ENCODE results near the gene MAF.

MAF gene

DNA sequence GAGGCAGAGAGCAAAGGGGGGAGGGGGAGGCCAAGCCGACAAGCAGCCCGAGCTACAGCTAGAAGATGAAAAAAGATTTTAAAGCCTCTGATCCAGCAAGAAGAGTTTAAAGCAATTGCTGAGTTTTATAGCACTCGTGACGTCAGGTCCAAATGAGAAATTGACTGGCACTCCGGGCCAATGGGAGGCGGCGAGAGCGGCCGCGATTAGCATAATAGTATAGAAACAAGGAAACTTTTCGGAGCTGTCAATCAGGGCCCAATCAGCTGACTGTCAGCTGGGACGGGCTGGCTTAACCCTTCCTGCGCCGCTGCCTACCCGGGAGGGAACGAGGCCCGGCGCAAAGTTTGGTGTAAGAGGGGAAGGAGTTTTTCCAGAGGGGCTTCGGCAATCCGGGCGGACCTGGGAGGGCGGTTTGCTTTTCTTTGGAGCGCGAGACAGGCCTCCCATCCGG lies at the start of gene MAF:
TSS of gene MAF (minus strand) at position 100 of the 454 bp plus-strand sequence. CDS start 835 bp downstream, outside the sequence.
- Histone ChIP-seq H3K27me3 (ENCODE audit: insufficient read depth, insufficient read length) (no peaks in the 10 kb centered on the region), H3K9me3 (ENCODE audit: insufficient read depth, low read length) (no peaks in the 10 kb centered on the region), H3K4me1 (ENCODE audit: insufficient read depth, insufficient read length) (no peaks in the 10 kb centered on the region), H3K9ac (ENCODE audit: insufficient read length, low read depth) (peak within 1 kb of the TSS; percentile 94), H3K36me3 (ENCODE audit: insufficient read depth, insufficient read length, low read length) (peaks cover 2% of the 10 kb centered on the region), H3K4me3 (ENCODE audit: insufficient read length, low read depth) (peak within 1 kb of the TSS; percentile 75)
- peak; percentile 68 for DNase-seq (ENCODE audit: low read depth, low spot score)
- TF ChIP-seq ZNF274 (IDR thresholded peaks at IDR 0.05; ENCODE audit: low read depth, low read length) (no peak), YY1 (IDR thresholded peaks at IDR 0.05; ENCODE audit: insufficient read depth, insufficient read length) (no peak), SUZ12 (IDR thresholded peaks at IDR 0.05; ENCODE audit: extremely low read depth, insufficient read depth, insufficient read length) (no peak)

DNA sequence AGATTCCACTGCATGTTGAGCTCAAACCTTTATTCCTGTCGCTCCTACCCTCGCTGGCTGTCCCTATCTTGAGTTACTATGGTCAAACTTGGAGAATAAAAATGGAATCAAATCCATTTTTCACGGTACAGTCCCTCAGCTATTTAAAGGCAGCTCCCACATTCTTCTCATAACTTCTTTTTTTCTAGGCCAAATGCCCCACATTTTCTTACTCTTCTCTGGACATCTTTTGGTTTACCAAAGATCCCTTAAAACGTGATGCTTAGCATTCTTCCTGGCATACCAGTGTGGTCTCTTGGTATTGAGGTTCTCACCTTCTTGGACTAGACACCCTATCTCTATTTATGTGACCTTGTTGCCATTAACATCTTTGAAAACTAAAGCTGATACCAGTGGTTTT lies 48.3 kb upstream of the MAF start:
- Histone ChIP-seq H3K4me3 (ENCODE audit: insufficient read length, low read depth) (no peak overlapping the region), H3K36me3 (ENCODE audit: insufficient read depth, insufficient read length, low read length) (no peaks in the 10 kb centered on the region), H3K4me1 (ENCODE audit: insufficient read depth, insufficient read length) (no peaks in the 10 kb centered on the region), H3K27me3 (ENCODE audit: insufficient read depth, insufficient read length) (no peaks in the 10 kb centered on the region), H3K9me3 (ENCODE audit: insufficient read depth, low read length) (no peaks in the 10 kb centered on the region), H3K9ac (ENCODE audit: insufficient read length, low read depth) (no peak overlapping the region)
- no peak for TF ChIP-seq YY1 (IDR thresholded peaks at IDR 0.05; ENCODE audit: insufficient read depth, insufficient read length)
- TF ChIP-seq ZNF274 (IDR thresholded peaks at IDR 0.05; ENCODE audit: low read depth, low read length), result no peak
- no peak for TF ChIP-seq SUZ12 (IDR thresholded peaks at IDR 0.05; ENCODE audit: extremely low read depth, insufficient read depth, insufficient read length)
- no peak for DNase-seq (ENCODE audit: low read depth, low spot score)

DNA sequence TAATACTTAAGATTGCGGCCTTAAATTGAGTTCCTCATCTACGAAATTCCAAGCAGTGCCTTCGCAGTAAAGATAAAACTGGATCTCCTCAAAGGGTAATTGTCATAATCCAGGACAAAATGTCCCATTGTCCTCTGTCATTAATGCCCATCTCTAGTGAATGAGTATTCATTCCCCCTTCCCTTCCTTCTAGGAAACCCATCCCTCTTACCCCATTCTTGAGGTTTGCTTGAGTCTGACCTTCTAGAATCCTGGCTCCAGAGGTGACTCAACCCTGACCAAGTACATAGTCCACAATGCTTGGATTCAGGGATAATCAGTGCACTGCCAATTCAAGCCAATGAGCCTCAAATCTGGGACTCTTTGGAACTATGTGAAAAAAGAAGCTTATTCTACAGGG lies 47.0 kb upstream of the MAF start:
- Histone ChIP-seq H3K4me1 (ENCODE audit: insufficient read depth, insufficient read length) (no peaks in the 10 kb centered on the region), H3K9ac (ENCODE audit: insufficient read length, low read depth) (no peak overlapping the region), H3K27me3 (ENCODE audit: insufficient read depth, insufficient read length) (no peaks in the 10 kb centered on the region), H3K9me3 (ENCODE audit: insufficient read depth, low read length) (no peaks in the 10 kb centered on the region), H3K36me3 (ENCODE audit: insufficient read depth, insufficient read length, low read length) (no peaks in the 10 kb centered on the region), H3K4me3 (ENCODE audit: insufficient read length, low read depth) (no peak overlapping the region)
- no peak for TF ChIP-seq YY1 (IDR thresholded peaks at IDR 0.05; ENCODE audit: insufficient read depth, insufficient read length)
- no peak for TF ChIP-seq ZNF274 (IDR thresholded peaks at IDR 0.05; ENCODE audit: low read depth, low read length)
- no peak for TF ChIP-seq SUZ12 (IDR thresholded peaks at IDR 0.05; ENCODE audit: extremely low read depth, insufficient read depth, insufficient read length)
- DNase-seq (ENCODE audit: low read depth, low spot score), result no peak

GRCh38 chr16:79645701-79646100 lies 45.2 kb upstream of the MAF start:
- H3K4me3 ChIP-seq (ENCODE audit: insufficient read length, low read depth), result no peak overlapping the region
- H3K9ac ChIP-seq (ENCODE audit: insufficient read length, low read depth), result no peak overlapping the region
- DNase-seq (ENCODE audit: low read depth, low spot score), result no peak
- no peaks in the 10 kb centered on the region for H3K4me1 ChIP-seq (ENCODE audit: insufficient read depth, insufficient read length)
- TF ChIP-seq ZNF274 (IDR thresholded peaks at IDR 0.05; ENCODE audit: low read depth, low read length) (no peak), SUZ12 (IDR thresholded peaks at IDR 0.05; ENCODE audit: extremely low read depth, insufficient read depth, insufficient read length) (no peak), YY1 (IDR thresholded peaks at IDR 0.05; ENCODE audit: insufficient read depth, insufficient read length) (no peak)
- no peaks in the 10 kb centered on the region for H3K36me3 ChIP-seq (ENCODE audit: insufficient read depth, insufficient read length, low read length)
- H3K27me3 ChIP-seq (ENCODE audit: insufficient read depth, insufficient read length), result no peaks in the 10 kb centered on the region
- H3K9me3 ChIP-seq (ENCODE audit: insufficient read depth, low read length), result no peaks in the 10 kb centered on the region

DNA sequence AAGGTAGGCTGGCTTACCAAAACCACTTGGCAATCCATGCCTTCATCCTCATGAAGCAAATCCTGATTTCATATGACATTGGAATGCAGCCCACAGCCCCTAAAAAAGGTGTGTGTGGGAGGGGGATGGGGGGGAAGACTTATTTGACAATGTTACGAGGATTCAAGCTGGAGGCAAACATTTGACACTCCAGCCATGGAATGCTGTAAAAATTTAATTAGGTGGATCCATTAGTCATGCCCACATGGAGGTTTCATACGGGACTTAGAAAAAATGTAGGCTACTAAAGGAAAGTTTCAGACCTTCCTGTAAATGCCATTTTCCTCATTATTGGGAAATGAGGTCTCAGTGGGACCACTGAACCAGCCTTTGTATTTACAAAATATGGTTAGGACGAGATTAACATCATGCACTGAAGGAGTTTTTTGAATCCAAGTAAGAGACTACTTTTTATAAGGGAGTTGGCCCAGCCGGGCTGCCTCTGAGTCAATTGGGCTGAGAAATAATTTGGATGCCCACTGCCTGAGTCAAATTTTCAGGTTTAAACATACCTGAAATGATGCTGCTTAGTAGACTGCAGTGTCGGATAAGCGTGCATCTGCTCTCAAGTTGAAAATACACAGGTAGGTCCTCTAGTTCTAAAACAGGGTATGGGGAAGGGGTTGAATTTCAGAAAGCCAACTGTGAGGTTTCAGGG lies 44.6 kb upstream of the MAF start:
- Histone ChIP-seq H3K27me3 (ENCODE audit: insufficient read depth, insufficient read length) (no peaks in the 10 kb centered on the region), H3K36me3 (ENCODE audit: insufficient read depth, insufficient read length, low read length) (no peaks in the 10 kb centered on the region), H3K9ac (ENCODE audit: insufficient read length, low read depth) (no peak overlapping the region), H3K4me1 (ENCODE audit: insufficient read depth, insufficient read length) (no peaks in the 10 kb centered on the region), H3K4me3 (ENCODE audit: insufficient read length, low read depth) (no peak overlapping the region), H3K9me3 (ENCODE audit: insufficient read depth, low read length) (no peaks in the 10 kb centered on the region)
- DNase-seq (ENCODE audit: low read depth, low spot score), result no peak
- TF ChIP-seq SUZ12 (IDR thresholded peaks at IDR 0.05; ENCODE audit: extremely low read depth, insufficient read depth, insufficient read length) (no peak), YY1 (IDR thresholded peaks at IDR 0.05; ENCODE audit: insufficient read depth, insufficient read length) (no peak), ZNF274 (IDR thresholded peaks at IDR 0.05; ENCODE audit: low read depth, low read length) (no peak)

- no peaks in the 10 kb centered on the region for H3K9me3 ChIP-seq (ENCODE audit: insufficient read depth, low read length)
- H3K9ac ChIP-seq (ENCODE audit: insufficient read length, low read depth), result no peak overlapping the region
- H3K27me3 ChIP-seq (ENCODE audit: insufficient read depth, insufficient read length), result no peaks in the 10 kb centered on the region
- H3K36me3 ChIP-seq (ENCODE audit: insufficient read depth, insufficient read length, low read length), result no peaks in the 10 kb centered on the region
- no peak for DNase-seq (ENCODE audit: low read depth, low spot score)
- TF ChIP-seq SUZ12 (IDR thresholded peaks at IDR 0.05; ENCODE audit: extremely low read depth, insufficient read depth, insufficient read length) (no peak), ZNF274 (IDR thresholded peaks at IDR 0.05; ENCODE audit: low read depth, low read length) (no peak), YY1 (IDR thresholded peaks at IDR 0.05; ENCODE audit: insufficient read depth, insufficient read length) (no peak)
- H3K4me3 ChIP-seq (ENCODE audit: insufficient read length, low read depth), result no peak overlapping the region
- no peaks in the 10 kb centered on the region for H3K4me1 ChIP-seq (ENCODE audit: insufficient read depth, insufficient read length)
These were observed 42.1 kb upstream of the MAF start for GRCh38 chr16:79642652-79643051.

- Histone ChIP-seq H3K9me3 (ENCODE audit: insufficient read depth, low read length) (no peaks in the 10 kb centered on the region), H3K27me3 (ENCODE audit: insufficient read depth, insufficient read length) (no peaks in the 10 kb centered on the region), H3K36me3 (ENCODE audit: insufficient read depth, insufficient read length, low read length) (no peaks in the 10 kb centered on the region), H3K9ac (ENCODE audit: insufficient read length, low read depth) (no peak overlapping the region), H3K4me3 (ENCODE audit: insufficient read length, low read depth) (no peak overlapping the region), H3K4me1 (ENCODE audit: insufficient read depth, insufficient read length) (no peaks in the 10 kb centered on the region)
- TF ChIP-seq ZNF274 (IDR thresholded peaks at IDR 0.05; ENCODE audit: low read depth, low read length) (no peak), YY1 (IDR thresholded peaks at IDR 0.05; ENCODE audit: insufficient read depth, insufficient read length) (no peak), SUZ12 (IDR thresholded peaks at IDR 0.05; ENCODE audit: extremely low read depth, insufficient read depth, insufficient read length) (no peak)
- DNase-seq (ENCODE audit: low read depth, low spot score), result no peak
These were observed 40.2 kb upstream of the MAF start for GRCh38 chr16:79640513-79641360.

Measured in NT2/D1 (cell line).